Measurements from ENCODE around the gene RANBP3.

The RANBP3 gene

DNA sequence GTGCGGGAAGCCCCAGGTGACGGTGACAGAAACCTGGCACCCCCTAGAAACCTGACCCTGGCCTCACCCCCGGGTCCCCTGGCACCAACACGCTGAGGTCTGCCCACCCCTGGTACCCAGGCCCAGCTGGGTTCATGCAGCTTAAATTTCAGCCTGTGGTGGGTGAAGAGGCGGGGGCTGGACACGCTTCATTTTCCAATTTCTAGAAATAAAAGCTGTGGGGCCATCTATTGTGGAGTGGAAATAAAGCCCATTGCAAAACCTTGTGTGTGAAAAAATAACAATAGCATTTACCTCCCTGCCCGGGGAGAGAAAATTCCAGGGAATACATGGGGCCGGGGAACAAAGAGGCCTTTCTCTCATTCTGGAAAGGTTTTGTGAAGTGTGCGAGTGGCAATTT is 100.1 kb downstream of the RANBP3 start:
- DNase-seq, result no peak

DNA sequence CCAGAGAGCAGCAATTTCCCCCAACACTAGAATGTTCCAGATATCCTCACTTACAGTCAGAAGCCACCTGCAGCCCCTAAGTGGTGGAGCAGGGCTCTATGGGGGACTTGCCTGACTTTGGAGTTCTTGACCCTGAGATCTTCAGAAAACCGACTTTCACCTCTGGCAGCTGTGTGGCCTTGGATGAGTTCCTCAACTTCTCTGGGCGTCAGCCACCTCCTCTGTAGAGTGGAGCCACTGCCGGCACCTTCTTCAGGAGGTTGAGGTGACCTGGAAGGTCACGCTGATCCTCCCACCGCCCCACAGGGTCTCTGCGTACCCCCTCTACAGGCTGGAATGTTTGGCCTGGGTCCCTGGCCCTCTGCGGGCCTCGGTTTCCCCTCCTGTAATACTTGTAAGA is 100.5 kb downstream of the RANBP3 start:
- DNase-seq, result no peak

DNA sequence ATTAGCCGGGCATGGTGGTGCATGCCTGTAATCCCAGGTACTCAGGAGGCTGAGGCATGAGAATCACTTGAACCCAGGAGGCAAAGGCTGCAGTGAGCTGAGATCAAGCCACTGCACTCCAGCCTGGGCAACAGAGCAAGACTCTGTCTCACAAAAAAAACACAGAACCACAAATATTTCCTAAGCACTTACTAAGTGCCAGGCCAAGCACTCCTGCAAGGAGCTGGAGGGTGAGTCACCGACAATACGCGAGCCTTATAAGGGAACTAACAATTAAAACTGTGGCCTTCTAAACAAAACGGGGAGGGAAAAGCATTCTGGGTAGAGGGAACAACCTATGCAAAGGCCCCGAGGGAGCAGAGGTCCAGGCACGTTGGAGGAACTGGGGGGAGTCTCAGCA is 103.4 kb downstream of the RANBP3 start:
- DNase-seq, result peak; percentile 30

DNA sequence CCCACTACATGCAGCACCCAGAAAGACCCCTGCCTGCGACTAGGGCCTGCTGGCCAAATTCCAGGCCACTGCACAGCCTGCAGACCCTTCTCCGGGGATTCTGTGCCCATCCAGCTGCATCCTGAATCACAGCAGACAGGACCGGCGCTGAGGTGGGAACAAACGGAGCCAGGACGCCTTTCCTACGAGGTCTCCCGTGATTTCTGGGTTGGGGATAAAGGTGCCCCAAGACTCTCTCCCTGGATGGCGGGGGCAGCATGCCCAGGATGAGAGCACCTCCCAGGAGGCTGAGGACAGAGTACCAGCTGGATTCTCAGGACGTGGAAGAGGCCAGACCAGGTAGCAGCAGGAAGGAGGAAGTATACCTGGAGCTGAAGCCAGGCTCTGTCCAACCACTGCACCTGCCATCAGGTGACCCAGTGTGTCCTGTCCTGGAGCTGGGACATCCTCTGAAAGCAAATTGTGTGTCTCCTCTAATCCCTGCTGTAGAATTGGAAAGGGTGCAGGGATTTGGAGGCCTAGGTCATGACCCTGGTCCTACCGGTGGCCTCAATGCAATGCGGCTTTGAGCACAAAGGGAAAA is 104.2 kb downstream of the RANBP3 start:
- no peak for DNase-seq

DNA sequence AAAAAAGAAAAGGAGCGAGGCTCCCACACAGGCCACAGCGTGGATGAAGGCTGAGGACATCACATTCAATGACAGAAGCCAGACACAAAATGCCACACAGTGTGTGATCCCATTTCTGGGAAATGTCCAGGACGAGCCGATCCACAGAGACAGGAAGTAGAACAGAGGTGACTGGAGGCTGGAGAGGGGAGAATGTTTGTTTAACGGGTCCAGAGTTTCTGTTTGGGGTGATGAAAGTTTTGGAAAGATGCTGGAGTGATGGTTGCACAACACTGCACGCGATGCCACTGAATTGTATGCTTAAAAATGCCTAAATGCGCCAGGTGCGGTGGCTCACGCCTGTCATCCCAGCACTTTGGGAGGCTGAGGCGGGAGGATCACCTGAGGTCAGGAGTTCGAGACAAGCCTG is 107.0 kb downstream of the RANBP3 start:
- DNase-seq, result no peak

DNA sequence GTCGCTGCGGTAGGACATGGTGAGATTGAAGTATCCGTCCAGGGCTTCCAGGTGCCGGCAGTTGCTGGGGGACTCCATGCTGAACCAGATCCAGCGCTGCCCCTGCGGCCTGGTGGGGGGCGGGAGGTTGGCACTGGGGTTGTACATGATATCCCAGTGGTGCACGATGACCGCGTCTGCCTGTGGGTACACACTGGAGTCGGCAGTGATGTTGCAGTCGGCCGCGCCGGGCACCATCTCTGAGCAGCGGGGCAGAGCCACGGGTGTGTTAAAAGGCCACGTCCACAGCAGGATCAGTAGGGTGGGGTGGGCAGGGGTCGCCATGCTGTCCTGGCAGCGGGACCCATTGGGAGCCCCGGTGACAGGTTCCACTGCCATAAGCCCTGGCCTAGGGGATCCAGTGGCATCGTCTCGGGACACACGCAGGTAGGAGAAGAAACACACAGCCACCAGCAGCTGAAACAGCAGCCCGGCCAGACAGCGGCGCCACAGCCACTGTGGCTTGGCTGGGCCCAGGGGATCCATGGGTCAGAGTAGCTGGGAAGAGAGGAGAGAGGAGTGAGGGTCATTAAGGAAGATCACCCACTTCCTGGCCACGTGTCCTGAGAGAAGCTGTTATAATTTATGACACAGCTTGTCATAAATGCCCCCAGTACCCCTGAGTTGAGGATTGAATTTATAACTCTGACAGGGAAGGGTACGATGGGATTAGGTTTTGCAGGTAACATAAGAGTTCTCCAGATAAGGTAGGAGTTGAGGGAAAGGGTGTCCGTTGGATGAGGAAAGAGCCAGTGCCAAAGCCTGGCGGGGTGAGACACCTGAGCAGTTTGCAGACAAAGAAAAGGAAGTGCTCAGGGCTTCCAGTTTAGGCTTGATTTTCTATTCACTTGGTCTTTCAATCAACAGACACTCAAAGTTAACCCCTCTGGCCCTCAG is 110.5 kb downstream of the RANBP3 start:
- DNase-seq, result no peak

All from suppressor macrophage treated with lipopolysaccharide for 4 hours (primary cell).